GM12878 (cell line): Measurements from ENCODE around the gene CSHL1. TPM values are rescaled to one million over a fixed set of nuclear protein-coding genes. Genes with fewer than 3 reads are reported as not detected.

Source experiments
- ATAC-seq: fragments of 200-7000 bp; cut with Tn5 transposase; 3 replicates; pipeline ENCODE4 v1.9.1; 2020; ENCODE audit warnings: mild to moderate bottlenecking, moderate library complexity
- BruUV-seq: library from RNA; stranded (reverse); fragments of 400-500 nt; replicated peaks from 2 replicates; lab custom pipeline; 2021; lab: Mats Ljungman, UMichigan
- CTCF ChIA-PET: fragments of 300-600 bp; sonication (Branson Sonifier 250); formaldehyde crosslinking; extraction: SDS; loops from one replicate; lab custom pipeline; 2021; ENCODE audit warnings: inconsistent platforms; lab: Yijun Ruan, JAX
- POLR2A ChIA-PET: fragments of 350-600 bp; formaldehyde crosslinking; extraction: SDS; loops from one replicate; lab custom pipeline; 2021; ENCODE audit warnings: inconsistent platforms; lab: Charles Lee
- RAD21 ChIA-PET: fragments of 300-600 bp; sonication (Branson Sonifier 250); formaldehyde crosslinking; loops from one replicate; lab custom pipeline; 2023; ENCODE audit warnings: antibody characterized with exemption; ENCODE audit not compliant: unreplicated experiment; lab: Charles Lee
- SMC1A ChIA-PET: fragments of 300-600 bp; sonication (Branson Sonifier 250); formaldehyde crosslinking; loops from one replicate; lab custom pipeline; 2023; ENCODE audit not compliant: unreplicated experiment, uncharacterized antibody; lab: Charles Lee
- DNase-seq: peaks from one replicate; pipeline ENCODE4 v3.0.0-alpha.2; 2011; ENCODE audit warnings: low read depth, low spot score
- FAIRE-seq: peaks from 3 replicates; lab custom pipeline; 2011; peaks lifted over from hg19 to GRCh38; lab: Jason Lieb, UNC
- H2AFZ ChIP-seq: 2 replicates; pipeline ENCODE4 v1.6.0; 2011; ENCODE audit warnings: low read depth, low read length, control low read depth; ENCODE audit not compliant: control insufficient read depth
- H3K27ac ChIP-seq: 2 replicates; pipeline ENCODE4 v1.5.1; 2011; ENCODE audit warnings: control low read depth; ENCODE audit not compliant: control insufficient read depth, insufficient read depth
- H3K27me3 ChIP-seq, 2 experiments: replicated peaks in 1 of 2; 2 replicates each; pipeline versions ENCODE4 v1.6.0 to v1.6.1; 2011; ENCODE audit warnings: low read length in 1 of 2; ENCODE audit not compliant: control insufficient read depth in 2 of 2, insufficient read depth in 2 of 2
- H3K36me3 ChIP-seq, 2 experiments: 2 replicates each; pipeline ENCODE4 v1.5.1; 2011; ENCODE audit warnings: low read length in 1 of 2; ENCODE audit not compliant: control insufficient read depth in 2 of 2, insufficient read depth in 2 of 2
- H3K4me1 ChIP-seq: 2 replicates; pipeline ENCODE4 v1.6.1; 2011; ENCODE audit warnings: mild to moderate bottlenecking, low read length, moderate library complexity, mixed read lengths; ENCODE audit not compliant: control insufficient read depth, insufficient read depth
- H3K4me2 ChIP-seq: 2 replicates; pipeline ENCODE4 v1.6.0; 2011; ENCODE audit warnings: control low read depth; ENCODE audit not compliant: control insufficient read depth, insufficient read depth
- H3K4me3 ChIP-seq: fragments of 200-600 bp; sonication (generic); 2 replicates; pipeline ENCODE4 v1.5.1; 2016
- H3K79me2 ChIP-seq: 2 replicates; pipeline ENCODE4 v1.6.0; 2011; ENCODE audit warnings: low read length; ENCODE audit not compliant: control insufficient read depth, insufficient read depth
- H3K9ac ChIP-seq: 2 replicates; pipeline ENCODE4 v1.8.0; 2011; ENCODE audit warnings: low read length, control low read depth, mixed read lengths; ENCODE audit not compliant: control insufficient read depth, insufficient read depth
- H3K9me3 ChIP-seq: replicated peaks from 3 replicates; pipeline ENCODE4 v1.5.1; 2011; ENCODE audit warnings: mild to moderate bottlenecking, low read length; ENCODE audit not compliant: control insufficient read depth, insufficient read depth
- H4K20me1 ChIP-seq: 2 replicates; pipeline ENCODE4 v1.6.0; 2011; ENCODE audit not compliant: control insufficient read depth, insufficient read depth
- EED ChIP-seq: sonication (generic); IDR thresholded peaks from 2 replicates; pipeline ENCODE4 v1.6.1; 2016; ENCODE audit warnings: antibody characterized with exemption, low read depth
- FOS ChIP-seq: IDR thresholded peaks from 3 replicates; pipeline ENCODE4 v1.6.1; 2011; ENCODE audit warnings: borderline replicate concordance; ENCODE audit not compliant: insufficient read length; ENCODE audit errors: extremely low read depth
- FOXK2 ChIP-seq: fragments of 450-650 bp; IDR thresholded peaks from 2 replicates; pipeline ENCODE4 v1.6.1; 2017; ENCODE audit warnings: mild to moderate bottlenecking, moderate library complexity
- HCFC1 ChIP-seq: fragments of 150-350 bp; IDR thresholded peaks from 2 replicates; pipeline ENCODE4 v1.6.1; 2014; ENCODE audit warnings: low read length
- NFXL1 ChIP-seq: fragments of 450-650 bp; IDR thresholded peaks from 2 replicates; pipeline ENCODE4 v1.6.1; 2017; ENCODE audit warnings: antibody characterized with exemption, mild to moderate bottlenecking, borderline replicate concordance
- NR2F1 ChIP-seq: fragments of 450-650 bp; conservative IDR thresholded peaks from 2 replicates; pipeline ENCODE4 v1.6.1; 2017; ENCODE audit warnings: mild to moderate bottlenecking
- RUNX3 ChIP-seq: IDR thresholded peaks from 2 replicates; pipeline ENCODE4 v1.6.1; 2012; ENCODE audit warnings: low read length, inconsistent platforms
- SPI1 ChIP-seq: IDR thresholded peaks from 2 replicates; pipeline ENCODE4 v1.6.1; 2011; ENCODE audit warnings: low read depth, mild to moderate bottlenecking, low read length, moderate library complexity, borderline replicate concordance; ENCODE audit not compliant: insufficient read depth
- TAF1 ChIP-seq: IDR thresholded peaks from 2 replicates; pipeline ENCODE4 v1.6.1; 2011; ENCODE audit warnings: mild to moderate bottlenecking, low read depth, low read length, borderline replicate concordance
- YBX1 ChIP-seq: fragments of 450-650 bp; IDR thresholded peaks from 2 replicates; pipeline ENCODE4 v1.6.1; 2016; ENCODE audit warnings: antibody characterized with exemption
- YY1 ChIP-seq: IDR thresholded peaks from 2 replicates; pipeline ENCODE4 v1.6.1; 2011; ENCODE audit warnings: low read depth, mild to moderate bottlenecking, low read length
- WGBS: methylation state at CpG from one replicate; pipeline ENCODE4 v1.1.6; 2016; ENCODE audit warnings: low lambda C conversion rate; ENCODE audit not compliant: insufficient replicate concordance, insufficient coverage; ENCODE audit errors: missing lambda C conversion rate; 5-methylcytosine and 5-hydroxymethylcytosine counted together
- in situ Hi-C: fragments of 300-500 bp; cut with MboI; formaldehyde crosslinking; loops from 9 replicates; pipeline ENCODE4 v1.14.3; 2018; ENCODE audit warnings: mixed read lengths
- intact Hi-C: fragments of 100-400 bp; cut with micrococcal nuclease; formaldehyde crosslinking; loops from one replicate; pipeline ENCODE4 v1.14.2; 2022; ENCODE audit not compliant: unreplicated experiment
- polyA plus RNA-seq, 11 experiments: library from polyadenylated mRNA; depleted of rRNA in 4 of 11; unstranded in 6 of 11; stranded (reverse) in 5 of 11; fragments of >200 nt; fragmentation: Nextera tagmentation in 4 of 11; fragmentation: Illumina TruSeq in 1 of 11; extraction: Ambion mirVana in 4 of 11; extraction: Trizol in 1 of 11; gene quantifications; 1 replicate in 1 of 11; 2 replicates in 10 of 11; pipeline versions ENCODE4 v1.2.1 to v1.2.3, GENCODE V29; 2011 to 2016; ENCODE audit warnings: inconsistent platforms in 2 of 11, missing spikeins in 2 of 11, low read depth in 1 of 11
- total RNA-seq, 4 experiments: library from RNA; depleted of rRNA in 3 of 4; stranded (reverse); fragments of >200 nt in 3 of 4; fragmentation: Illumina TruSeq in 1 of 4; extraction: Trizol in 1 of 4; gene quantifications; 2 replicates each; pipeline versions ENCODE4 v1.2.1 to v1.2.3, GENCODE V29; 2013 to 2021
- TF ChIP-seq, protein P1 (sequence below): IDR thresholded peaks from 2 replicates; pipeline ENCODE4 v1.6.1; 2011; ENCODE audit warnings: low read depth, low read length, improper control_type of control experiment, borderline replicate concordance
- TF ChIP-seq, protein P2 (sequence below): fragments of 150-350 bp; IDR thresholded peaks from 2 replicates; pipeline ENCODE4 v1.6.1; 2014; ENCODE audit warnings: mild to moderate bottlenecking, low read depth, low read length
- TF ChIP-seq, protein P3 (sequence below): fragments of 450-650 bp; IDR thresholded peaks from 2 replicates; pipeline ENCODE4 v1.6.1; 2017; ENCODE audit warnings: antibody characterized with exemption, mild to moderate bottlenecking, moderate library complexity
- TF ChIP-seq, protein P4 (sequence below): fragments of 450-650 bp; IDR thresholded peaks from 2 replicates; pipeline ENCODE4 v1.6.1; 2017; ENCODE audit warnings: mild to moderate bottlenecking

Gene CSHL1
- total and polyA plus RNA-seq, 10 of the 15 experiments (the other 5 are each of a cell fraction or from before 2014, with no cell fraction given): not detected

DNA sequence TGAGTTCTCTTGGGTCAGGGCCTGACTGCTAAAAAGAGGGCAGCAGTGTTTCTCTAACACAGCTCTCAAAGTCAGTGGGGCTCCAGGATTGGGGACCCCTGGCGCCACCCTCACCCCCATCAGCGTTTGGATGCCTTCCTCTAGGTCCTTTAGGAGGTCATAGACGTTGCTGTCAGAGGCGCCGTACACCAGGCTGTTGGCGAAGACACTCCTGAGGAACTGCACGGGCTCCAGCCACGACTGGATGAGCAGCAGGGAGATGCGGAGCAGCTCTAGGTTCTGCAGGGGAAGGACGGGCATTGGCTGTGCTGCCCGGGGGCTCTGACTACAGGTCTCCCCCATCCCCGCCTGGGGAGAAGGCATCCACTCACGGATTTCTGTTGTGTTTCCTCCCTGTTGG, 6.6 kb upstream of the CSHL1 start:
- no peak overlapping the region for H3K27ac ChIP-seq
- no peak overlapping the region for H3K4me3 ChIP-seq
- ChIA-PET SMC1A (interaction anchor here (1.2 to 14.0 kb wide), 8 partner anchors 14 to 215 kb away, joined by 3 to 248 read pairs (median 72); partner anchors contain the start of genes CD79B and ICAM2), CTCF (interaction anchor here (1.0 to 17.4 kb wide), 15 partner anchors 9 to 215 kb away, joined by 3 to 481 read pairs (median 28); partner anchors contain the start of genes CD79B, ERN1 and ICAM2)
- no peak for DNase-seq
- in situ Hi-C loops (no loop called here), intact Hi-C loops (loop anchor here (2.0 kb wide), 2 partner anchors 99 to 215 kb away; no protein-coding TSS in a partner anchor)
- TF ChIP-seq YBX1: no peak
- TF ChIP-seq, protein P1, sequence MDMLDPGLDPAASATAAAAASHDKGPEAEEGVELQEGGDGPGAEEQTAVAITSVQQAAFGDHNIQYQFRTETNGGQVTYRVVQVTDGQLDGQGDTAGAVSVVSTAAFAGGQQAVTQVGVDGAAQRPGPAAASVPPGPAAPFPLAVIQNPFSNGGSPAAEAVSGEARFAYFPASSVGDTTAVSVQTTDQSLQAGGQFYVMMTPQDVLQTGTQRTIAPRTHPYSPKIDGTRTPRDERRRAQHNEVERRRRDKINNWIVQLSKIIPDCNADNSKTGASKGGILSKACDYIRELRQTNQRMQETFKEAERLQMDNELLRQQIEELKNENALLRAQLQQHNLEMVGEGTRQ: no peak
- no peak for TF ChIP-seq FOXK2
- no peak for TF ChIP-seq NR2F1
- TF ChIP-seq, protein P2, sequence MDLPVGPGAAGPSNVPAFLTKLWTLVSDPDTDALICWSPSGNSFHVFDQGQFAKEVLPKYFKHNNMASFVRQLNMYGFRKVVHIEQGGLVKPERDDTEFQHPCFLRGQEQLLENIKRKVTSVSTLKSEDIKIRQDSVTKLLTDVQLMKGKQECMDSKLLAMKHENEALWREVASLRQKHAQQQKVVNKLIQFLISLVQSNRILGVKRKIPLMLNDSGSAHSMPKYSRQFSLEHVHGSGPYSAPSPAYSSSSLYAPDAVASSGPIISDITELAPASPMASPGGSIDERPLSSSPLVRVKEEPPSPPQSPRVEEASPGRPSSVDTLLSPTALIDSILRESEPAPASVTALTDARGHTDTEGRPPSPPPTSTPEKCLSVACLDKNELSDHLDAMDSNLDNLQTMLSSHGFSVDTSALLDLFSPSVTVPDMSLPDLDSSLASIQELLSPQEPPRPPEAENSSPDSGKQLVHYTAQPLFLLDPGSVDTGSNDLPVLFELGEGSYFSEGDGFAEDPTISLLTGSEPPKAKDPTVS: no peak
- TF ChIP-seq TAF1: no peak
- no peak for TF ChIP-seq NFXL1
- no peak for TF ChIP-seq EED
- TF ChIP-seq, protein P3, sequence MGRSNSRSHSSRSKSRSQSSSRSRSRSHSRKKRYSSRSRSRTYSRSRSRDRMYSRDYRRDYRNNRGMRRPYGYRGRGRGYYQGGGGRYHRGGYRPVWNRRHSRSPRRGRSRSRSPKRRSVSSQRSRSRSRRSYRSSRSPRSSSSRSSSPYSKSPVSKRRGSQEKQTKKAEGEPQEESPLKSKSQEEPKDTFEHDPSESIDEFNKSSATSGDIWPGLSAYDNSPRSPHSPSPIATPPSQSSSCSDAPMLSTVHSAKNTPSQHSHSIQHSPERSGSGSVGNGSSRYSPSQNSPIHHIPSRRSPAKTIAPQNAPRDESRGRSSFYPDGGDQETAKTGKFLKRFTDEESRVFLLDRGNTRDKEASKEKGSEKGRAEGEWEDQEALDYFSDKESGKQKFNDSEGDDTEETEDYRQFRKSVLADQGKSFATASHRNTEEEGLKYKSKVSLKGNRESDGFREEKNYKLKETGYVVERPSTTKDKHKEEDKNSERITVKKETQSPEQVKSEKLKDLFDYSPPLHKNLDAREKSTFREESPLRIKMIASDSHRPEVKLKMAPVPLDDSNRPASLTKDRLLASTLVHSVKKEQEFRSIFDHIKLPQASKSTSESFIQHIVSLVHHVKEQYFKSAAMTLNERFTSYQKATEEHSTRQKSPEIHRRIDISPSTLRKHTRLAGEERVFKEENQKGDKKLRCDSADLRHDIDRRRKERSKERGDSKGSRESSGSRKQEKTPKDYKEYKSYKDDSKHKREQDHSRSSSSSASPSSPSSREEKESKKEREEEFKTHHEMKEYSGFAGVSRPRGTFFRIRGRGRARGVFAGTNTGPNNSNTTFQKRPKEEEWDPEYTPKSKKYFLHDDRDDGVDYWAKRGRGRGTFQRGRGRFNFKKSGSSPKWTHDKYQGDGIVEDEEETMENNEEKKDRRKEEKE: no peak
- no peak for TF ChIP-seq YY1
- no peak for TF ChIP-seq HCFC1
- TF ChIP-seq FOS: no peak
- TF ChIP-seq, protein P4, sequence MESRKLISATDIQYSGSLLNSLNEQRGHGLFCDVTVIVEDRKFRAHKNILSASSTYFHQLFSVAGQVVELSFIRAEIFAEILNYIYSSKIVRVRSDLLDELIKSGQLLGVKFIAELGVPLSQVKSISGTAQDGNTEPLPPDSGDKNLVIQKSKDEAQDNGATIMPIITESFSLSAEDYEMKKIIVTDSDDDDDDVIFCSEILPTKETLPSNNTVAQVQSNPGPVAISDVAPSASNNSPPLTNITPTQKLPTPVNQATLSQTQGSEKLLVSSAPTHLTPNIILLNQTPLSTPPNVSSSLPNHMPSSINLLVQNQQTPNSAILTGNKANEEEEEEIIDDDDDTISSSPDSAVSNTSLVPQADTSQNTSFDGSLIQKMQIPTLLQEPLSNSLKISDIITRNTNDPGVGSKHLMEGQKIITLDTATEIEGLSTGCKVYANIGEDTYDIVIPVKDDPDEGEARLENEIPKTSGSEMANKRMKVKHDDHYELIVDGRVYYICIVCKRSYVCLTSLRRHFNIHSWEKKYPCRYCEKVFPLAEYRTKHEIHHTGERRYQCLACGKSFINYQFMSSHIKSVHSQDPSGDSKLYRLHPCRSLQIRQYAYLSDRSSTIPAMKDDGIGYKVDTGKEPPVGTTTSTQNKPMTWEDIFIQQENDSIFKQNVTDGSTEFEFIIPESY: no peak
- no peak for TF ChIP-seq RUNX3
- TF ChIP-seq SPI1: no peak
- TF ChIP-seq, all 136 proteins: peak for 0
- RAD21 ChIA-PET: interaction anchor here (1.1 to 9.2 kb wide), 7 partner anchors 10 to 214 kb away, joined by 3 to 288 read pairs (median 70); partner anchors contain the start of genes CD79B, ERN1 and ICAM2
- Histone ChIP-seq H2AFZ (no peak overlapping the region), H3K4me1 (peaks cover 16% of the 10 kb centered on the region), H3K27me3 (no peaks in the 10 kb centered on the region), H3K9me3 (no peaks in the 10 kb centered on the region), H3K9ac (no peak overlapping the region), H3K79me2 (no peaks in the 10 kb centered on the region), H3K4me2 (no peak overlapping the region), H4K20me1 (no peaks in the 10 kb centered on the region), H3K36me3 (no peaks in the 10 kb centered on the region)
- no peak for ATAC-seq
- WGBS: 60% methylated on average over 13 of the region's 13 CpGs
- no TSS peak for BruUV-seq
- no peak for FAIRE-seq
- POLR2A ChIA-PET: interaction anchor here (1.1 to 2.2 kb wide), 2 partner anchors 15 to 214 kb away, joined by 4 to 15 read pairs; partner anchors contain the start of gene CD79B
